RCC 7860 (cell line): Measurements from ENCODE around the gene XPR1.

ENCODE experiments used
- DNase-seq: peaks from one replicate; pipeline ENCODE4 v3.0.0-alpha.2; 2015; ENCODE audit warnings: low spot score
- FAIRE-seq: peaks from 2 replicates; lab custom pipeline; 2012; peaks lifted over from hg19 to GRCh38; lab: Jason Lieb, UNC

Gene XPR1

DNA sequence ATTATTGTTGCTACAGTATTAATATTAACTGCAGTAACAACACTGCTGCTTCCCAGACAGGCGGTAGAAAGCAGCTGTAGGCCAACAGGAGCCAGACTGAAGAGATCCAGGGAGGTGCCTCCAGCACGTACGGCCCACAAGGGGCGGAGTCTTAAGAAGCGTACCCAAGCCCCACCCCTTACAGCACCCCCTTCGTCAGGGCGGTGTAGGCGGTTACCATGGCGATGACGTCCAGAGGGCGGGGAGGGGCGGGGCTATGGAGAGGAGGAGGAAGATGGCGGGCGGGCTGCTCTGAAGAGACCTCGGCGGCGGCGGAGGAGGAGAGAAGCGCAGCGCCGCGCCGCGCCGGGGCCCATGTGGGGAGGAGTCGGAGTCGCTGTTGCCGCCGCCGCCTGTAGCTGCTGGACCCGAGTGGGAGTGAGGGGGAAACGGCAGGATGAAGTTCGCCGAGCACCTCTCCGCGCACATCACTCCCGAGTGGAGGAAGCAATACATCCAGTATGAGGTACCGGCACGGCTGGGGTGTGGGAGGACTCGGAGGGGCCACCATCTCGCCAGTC is at the start of gene XPR1:
TSS of gene XPR1 (plus strand) at position 257 of the 560 bp plus-strand sequence. CDS start at position 437, 180 bp downstream.
- DNase-seq (peak; percentile 96), FAIRE-seq (peak; percentile 85)

DNA sequence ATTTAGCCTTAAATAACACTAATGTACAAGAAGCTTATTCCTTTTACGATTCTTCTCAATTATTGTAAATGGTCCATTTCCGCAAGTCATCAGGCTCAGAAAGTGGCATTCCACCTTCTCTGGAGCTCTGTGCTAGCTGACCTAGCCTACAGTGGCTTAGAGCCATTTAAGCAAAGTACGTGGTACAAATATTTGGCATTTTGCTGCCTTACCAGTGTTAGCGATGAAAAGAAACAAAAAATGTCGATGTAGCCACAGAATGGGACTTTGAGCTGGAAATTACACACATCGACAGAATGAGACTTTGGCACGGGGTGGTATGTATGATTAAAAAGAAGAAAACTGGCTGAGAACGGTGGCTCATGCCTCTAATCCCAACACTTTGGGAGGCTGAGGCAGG is 47.0 kb upstream of the XPR1 start:
- DNase-seq (no peak), FAIRE-seq (no peak)

DNA sequence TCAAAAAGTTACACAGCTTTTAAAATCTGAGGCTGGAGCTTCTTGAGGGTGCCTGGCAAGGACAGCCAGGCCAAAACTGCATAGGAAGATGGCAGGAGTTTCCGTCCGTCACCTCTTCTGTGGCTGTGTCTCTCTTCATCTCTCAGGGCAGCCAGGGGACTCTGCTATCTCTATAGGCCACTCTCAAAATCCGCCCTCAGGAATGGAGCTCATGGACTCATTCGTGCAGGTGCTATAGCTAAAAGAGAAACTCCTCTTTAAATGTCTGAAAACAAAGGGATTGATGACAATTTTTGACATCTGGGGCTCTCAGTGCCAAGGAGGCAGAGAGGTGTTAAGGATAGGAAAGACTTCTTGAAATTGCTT is 45.8 kb upstream of the XPR1 start:
- FAIRE-seq (no peak), DNase-seq (no peak)

GRCh38 chr1:180586671-180587155 is 45.1 kb upstream of the XPR1 start:
- FAIRE-seq (peak; percentile 49), DNase-seq (peak; percentile 67)

- DNase-seq (no peak), FAIRE-seq (no peak)
These were observed 43.7 kb upstream of the XPR1 start for GRCh38 chr1:180588121-180588520.

DNA sequence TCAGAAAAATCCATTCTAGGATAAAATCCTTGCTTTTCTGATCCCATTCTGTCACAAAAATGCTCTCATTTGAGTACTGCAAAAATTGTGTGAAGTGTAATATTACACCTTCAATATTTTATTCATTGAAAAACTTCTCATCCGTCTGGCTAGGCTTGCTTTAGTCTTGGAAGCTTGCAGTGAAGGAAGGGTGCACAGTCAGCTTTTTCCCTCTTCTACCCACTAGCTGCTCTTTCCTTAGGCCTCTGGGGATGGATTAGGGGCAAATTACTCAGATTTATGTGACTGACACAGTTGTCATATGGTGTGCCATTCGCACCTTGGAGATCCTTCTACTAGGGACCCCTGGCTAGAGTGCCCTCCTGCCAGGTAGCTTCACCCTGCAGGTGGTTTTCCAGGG is 40.9 kb upstream of the XPR1 start:
- DNase-seq (no peak), FAIRE-seq (no peak)

DNA sequence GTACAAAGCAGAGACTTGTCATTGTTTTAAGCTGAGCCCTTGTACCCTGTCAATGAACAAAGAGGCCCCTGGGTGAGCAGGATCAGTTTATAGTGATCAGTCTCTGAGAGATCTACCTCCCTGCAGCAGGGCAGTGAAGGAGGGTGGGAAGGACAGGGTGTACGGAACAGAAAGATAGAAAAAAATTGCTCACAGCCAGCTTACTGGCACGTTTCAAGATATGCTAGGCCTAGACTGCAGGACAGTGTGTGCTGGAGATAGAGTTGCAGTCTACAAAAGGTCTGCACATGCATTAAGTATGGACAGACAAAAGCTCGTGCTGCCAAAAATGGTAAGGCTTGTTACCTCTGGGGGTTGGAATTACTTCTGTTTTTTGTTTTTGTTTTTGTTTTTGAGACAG is 38.4 kb upstream of the XPR1 start:
- FAIRE-seq, result no peak
- no peak for DNase-seq

DNA sequence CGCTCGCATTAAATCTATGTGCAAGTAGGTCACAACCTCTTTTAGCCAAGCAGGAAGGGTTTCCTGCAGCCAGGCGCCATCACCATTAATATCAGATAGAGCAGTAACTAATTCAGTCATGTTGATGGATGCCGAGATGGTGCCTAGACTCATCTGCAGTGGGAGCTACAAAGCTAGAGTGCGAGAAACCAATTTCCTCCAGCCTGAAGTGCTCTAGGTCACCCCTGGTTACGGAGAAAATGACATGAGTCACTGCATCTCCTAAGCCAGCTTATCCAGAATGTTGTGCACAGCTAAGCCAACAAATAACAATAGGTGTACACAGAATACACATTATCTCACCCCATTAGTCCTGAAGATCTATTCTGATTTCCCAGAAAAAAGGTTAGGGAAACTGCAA is 37.1 kb upstream of the XPR1 start:
- DNase-seq (no peak), FAIRE-seq (no peak)

- DNase-seq (no peak), FAIRE-seq (no peak)
These were observed 35.9 kb upstream of the XPR1 start for GRCh38 chr1:180595966-180596365.

GRCh38 chr1:180597520-180597919 is 34.3 kb upstream of the XPR1 start:
- FAIRE-seq, result no peak
- DNase-seq, result no peak

DNA sequence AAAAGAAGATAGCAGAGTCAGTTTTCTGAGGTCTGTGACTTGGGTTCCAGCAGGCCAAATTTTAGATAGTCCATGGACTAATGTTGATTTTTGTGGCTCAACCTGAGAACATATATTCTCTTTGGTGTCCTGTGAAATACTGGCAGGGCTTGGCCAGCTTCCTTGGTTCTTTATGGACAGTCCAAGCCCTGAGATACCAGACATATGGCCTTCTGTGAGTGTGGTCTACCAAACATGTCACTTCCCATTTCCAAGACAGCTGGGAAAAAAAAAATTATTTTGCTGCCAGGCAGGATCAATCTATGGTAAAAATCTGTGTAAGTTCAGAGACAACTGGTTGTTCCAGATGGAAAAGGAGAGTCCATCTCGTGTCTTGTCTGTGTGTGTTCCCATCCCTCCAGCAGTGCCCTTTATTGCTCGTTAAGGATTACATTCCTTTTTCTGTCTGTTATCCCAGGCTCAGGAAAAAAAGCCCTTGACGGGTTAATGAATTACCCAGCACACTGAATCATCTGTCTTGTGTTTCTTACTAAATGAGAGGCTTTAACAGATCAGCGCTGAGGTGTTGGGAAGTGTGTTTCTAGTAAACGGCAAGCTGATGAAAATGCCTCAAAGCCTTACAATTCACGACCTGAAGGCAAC is 33.4 kb upstream of the XPR1 start:
- peak; percentile 97 for FAIRE-seq
- DNase-seq, result peak; percentile 90

DNA sequence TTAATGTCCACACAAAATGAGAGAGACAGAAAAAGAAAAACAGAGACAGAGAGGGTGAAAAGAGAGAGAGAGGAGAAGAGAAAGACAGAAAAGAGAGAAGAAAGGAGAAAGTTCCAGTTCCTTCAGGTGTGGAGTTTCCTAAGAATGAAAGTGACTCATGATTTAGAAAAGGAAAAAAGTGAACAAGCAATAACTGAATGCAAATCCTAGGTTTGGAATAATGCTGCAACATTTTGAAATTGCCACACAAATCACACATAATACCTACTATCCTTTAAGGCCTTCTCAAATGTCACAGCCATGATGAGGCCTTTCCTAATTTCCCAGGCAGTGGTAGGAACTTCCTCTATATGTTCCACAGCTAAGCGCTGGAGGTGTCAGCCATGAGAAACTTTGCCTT is 31.5 kb upstream of the XPR1 start:
- FAIRE-seq, result no peak
- no peak for DNase-seq

DNA sequence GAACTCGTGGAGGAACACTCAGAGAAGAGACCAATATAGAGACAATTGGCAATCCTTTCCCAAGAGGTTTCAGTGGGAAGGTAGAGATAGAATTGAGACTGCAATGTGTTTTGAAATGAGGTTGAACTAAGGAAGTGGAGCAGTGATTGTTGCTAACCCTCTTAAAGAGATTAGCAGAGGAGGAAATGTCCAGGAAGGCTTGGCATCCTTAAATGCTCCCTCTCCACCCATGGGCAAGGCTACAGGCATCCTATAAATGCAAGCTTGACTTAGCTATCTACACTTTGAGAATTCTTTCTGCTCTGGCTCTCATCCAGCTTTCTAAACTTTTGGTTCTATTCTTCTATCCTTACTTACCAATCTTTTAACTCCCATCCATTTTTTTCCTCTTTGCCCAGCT is 30.3 kb upstream of the XPR1 start:
- no peak for FAIRE-seq
- no peak for DNase-seq

GRCh38 chr1:180603223-180603849 is 28.5 kb upstream of the XPR1 start:
- DNase-seq (no peak), FAIRE-seq (no peak)

DNA sequence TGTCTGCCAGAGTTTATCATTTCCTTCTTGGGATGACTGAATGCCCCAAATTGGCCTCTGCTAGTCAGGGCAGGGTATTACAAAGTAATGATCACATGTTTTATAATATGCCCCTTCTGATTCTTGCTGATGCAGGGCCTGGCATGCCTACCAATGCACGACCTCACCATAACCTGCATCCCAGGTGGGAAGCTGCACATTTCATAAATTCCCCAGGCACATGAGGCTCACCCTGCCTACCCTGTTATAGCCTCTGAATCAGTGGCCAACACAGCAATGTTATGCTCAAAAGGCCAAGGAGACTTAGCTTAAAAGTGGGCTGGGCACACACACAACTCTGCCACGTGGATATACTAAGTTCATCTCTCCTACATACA is 28.0 kb upstream of the XPR1 start:
- DNase-seq (no peak), FAIRE-seq (no peak)

- DNase-seq (no peak), FAIRE-seq (no peak)
These were observed 25.7 kb upstream of the XPR1 start for GRCh38 chr1:180606155-180606554.

DNA sequence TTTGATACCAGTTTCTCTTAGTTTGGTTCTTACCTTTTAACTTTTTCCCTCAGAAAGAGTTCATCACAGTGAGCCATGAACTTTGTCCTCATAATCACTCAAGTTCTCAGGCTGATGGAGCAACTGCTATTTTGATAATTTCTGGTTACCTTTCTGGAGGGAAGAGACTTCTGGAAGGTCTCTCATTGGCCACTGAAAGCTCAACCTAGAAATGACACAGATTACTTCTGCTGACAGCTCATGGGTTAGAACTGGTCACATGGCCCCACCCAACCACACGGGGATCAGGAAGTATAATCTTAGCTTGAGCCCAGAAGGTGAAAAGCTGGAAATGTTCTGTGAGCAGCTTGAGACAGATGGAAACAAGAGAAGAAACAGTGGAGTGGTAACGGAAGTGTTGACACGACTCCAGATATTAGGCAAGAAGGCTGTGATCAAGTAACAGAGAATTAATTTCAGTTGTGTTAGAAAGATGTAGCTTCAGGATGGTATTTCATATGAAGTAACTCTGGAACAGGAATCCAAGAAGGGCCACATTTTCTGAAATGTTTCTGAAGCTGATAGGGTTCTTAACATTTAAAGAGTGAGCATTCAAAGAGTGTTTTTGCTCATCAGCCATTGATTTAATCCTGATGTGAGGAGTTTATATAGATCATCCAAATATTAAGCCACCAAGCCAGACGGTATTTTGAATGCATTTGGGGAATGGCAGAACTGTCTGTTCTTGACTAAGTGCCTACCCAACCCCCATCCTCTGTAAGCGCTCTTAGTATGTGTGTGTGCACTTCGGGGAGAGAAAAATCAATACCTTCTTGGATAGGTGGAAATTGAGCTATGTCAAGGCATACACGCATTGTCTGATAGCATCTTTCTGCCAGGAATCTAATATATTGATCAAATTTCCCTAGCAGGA is 21.9 kb upstream of the XPR1 start:
- FAIRE-seq (no peak), DNase-seq (no peak)

- FAIRE-seq (no peak), DNase-seq (no peak)
These were observed 21.2 kb upstream of the XPR1 start for GRCh38 chr1:180610556-180611015.

GRCh38 chr1:180611016-180611930 is 20.5 kb upstream of the XPR1 start:
- FAIRE-seq, result no peak
- no peak for DNase-seq

- no peak for FAIRE-seq
These were observed 19.2 kb upstream of the XPR1 start for GRCh38 chr1:180612632-180613031.

More at GRCh38 chr1:180612632-180613031, 19.2 kb upstream of the XPR1 start:
- DNase-seq, result no peak
